Bronchus fibroblast of lung (primary cell): ENCODE results near the gene MMP7. TPM values are rescaled to one million over a fixed set of nuclear protein-coding genes. Genes with fewer than 3 reads are reported as not detected.

ENCODE experiments used
- total RNA-seq: library from RNA; depleted of rRNA; stranded (reverse); fragments of >200 nt; gene quantifications from 2 replicates; pipeline ENCODE4 v1.2.3, GENCODE V29; 2015

The MMP7 gene
- total RNA-seq: not detected in 2 replicates

GRCh38 chr11:102530558-102530957, at the start of gene MMP7:
Gene MMP7, minus strand, starts transcription at chr11:102530747. Its CDS starts 47 bp downstream, at chr11:102530700.

Other genes with a start within 250 kb of the MMP7 start
- 1.9 and 2.0 TPM in 2 replicates for gene BIRC3, start 213.3 kb downstream of the MMP7 start, total RNA-seq
- gene BIRC2, start 183.5 kb downstream of the MMP7 start, total RNA-seq: 41.8 and 43.5 TPM in 2 replicates
- 88.6 and 93.5 TPM in 2 replicates for gene TMEM123, start 78.0 kb downstream of the MMP7 start, total RNA-seq
- not detected in 2 replicates for gene MMP20, start 94.6 kb upstream of the MMP7 start, total RNA-seq
- gene MMP27, start 175.0 kb upstream of the MMP7 start, total RNA-seq: not detected in 2 replicates
- not detected in 2 replicates for gene MMP8, start 194.2 kb upstream of the MMP7 start, total RNA-seq
- gene MMP10, start 249.9 kb upstream of the MMP7 start, total RNA-seq: not detected in 2 replicates